Measurements from ENCODE around the gene TBRG4.

The TBRG4 gene

GRCh38 chr7:45145881-45146280 is 34.4 kb upstream of the TBRG4 start:
- DNase-seq (ENCODE audit: insufficient read length, low spot score) = no peak
- FAIRE-seq = no peak

GRCh38 chr7:45143616-45144015 is 32.1 kb upstream of the TBRG4 start:
- FAIRE-seq = no peak
- DNase-seq (ENCODE audit: insufficient read length, low spot score) = no peak

DNA sequence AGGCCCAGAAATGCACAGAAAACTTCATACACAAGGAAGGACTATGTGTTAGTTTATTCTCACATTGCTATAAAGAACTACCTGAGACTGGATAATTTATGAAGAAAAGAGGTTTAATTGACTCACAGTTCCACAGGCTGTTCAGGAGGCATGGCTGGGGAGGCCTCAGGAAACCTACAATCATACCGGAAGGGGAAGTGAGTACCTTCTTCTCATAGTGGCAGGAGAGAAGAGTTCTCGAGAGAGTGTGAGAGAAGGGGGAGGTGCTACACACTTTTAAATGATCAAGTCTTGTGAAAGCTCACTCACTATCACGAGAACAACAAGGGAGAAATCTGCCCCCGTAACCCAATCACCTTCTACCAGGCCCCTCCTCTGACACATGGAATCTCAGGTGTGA is 29.3 kb upstream of the TBRG4 start:
- DNase-seq (ENCODE audit: insufficient read length, low spot score) = no peak
- FAIRE-seq = no peak

- no peak for DNase-seq (ENCODE audit: insufficient read length, low spot score)
- FAIRE-seq = no peak
These were observed 27.2 kb upstream of the TBRG4 start for GRCh38 chr7:45138433-45139267.

DNA sequence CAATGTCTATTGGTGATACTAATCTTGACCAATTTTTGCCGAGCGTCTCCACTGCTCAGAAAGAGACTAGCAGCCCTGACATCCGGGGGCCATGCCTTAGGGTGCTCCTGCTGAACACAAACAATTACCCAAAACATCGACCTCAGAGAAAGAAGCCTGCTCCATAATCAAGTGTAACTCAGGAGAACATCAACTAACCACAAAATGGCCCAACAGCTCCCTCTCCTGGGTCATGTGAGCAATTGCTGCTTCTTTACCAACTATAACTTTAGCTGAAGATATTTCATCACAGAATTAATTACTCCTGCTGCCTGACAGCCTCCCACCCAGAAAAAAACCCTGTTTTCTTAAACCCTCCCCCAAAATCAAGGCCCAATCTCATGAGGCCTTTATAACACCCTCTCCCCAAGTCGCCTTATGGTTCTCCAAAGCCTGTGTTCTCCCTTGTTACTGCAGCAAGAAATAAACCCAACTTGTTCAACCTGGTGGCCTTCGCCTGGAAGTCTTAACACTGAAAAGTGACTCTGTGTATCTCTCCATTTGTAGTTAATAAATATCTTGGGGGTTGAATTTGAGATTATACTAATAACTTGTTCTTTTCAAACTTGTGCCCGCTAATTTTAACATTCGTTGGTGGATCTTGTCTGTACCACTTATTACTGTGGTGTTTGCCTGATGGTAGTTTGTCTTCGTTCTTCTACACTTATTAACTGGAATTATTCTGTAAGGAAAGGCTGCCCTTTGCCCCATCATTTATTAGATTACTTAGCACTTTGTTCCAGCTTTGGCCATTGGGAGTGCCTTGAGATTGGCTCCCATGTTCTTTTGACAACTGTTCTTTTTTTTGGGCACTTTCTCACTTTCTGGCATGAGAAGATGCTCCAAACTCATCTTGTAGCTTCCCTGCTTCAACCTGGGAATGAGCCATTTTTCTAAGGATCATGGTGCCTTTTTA is 24.9 kb upstream of the TBRG4 start:
- FAIRE-seq (peak; percentile 85), DNase-seq (ENCODE audit: insufficient read length, low spot score) (peak; percentile 83)

GRCh38 chr7:45133877-45134276 is 22.4 kb upstream of the TBRG4 start:
- no peak for DNase-seq (ENCODE audit: insufficient read length, low spot score)
- no peak for FAIRE-seq

DNA sequence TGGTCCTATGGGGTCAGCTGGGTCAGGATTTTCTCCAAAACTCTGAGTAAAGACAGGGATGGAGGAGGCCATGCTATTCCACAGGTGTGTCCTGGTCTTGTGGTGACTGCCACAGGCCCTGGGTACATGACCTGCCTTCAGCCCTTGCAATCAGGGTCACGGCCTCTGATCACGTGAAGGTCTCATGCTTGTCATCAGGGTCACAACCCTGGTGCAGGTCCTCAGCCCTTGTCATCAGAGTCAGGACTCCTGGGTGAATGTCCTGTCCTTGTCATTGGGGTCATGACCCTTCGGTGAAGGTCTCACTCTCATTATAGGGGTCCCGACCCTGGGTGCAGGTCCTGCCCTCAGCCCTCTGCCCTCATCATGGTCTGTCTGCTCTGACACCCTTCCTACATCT is 21.9 kb upstream of the TBRG4 start:
- DNase-seq (ENCODE audit: insufficient read length, low spot score) (no peak), FAIRE-seq (no peak)

DNA sequence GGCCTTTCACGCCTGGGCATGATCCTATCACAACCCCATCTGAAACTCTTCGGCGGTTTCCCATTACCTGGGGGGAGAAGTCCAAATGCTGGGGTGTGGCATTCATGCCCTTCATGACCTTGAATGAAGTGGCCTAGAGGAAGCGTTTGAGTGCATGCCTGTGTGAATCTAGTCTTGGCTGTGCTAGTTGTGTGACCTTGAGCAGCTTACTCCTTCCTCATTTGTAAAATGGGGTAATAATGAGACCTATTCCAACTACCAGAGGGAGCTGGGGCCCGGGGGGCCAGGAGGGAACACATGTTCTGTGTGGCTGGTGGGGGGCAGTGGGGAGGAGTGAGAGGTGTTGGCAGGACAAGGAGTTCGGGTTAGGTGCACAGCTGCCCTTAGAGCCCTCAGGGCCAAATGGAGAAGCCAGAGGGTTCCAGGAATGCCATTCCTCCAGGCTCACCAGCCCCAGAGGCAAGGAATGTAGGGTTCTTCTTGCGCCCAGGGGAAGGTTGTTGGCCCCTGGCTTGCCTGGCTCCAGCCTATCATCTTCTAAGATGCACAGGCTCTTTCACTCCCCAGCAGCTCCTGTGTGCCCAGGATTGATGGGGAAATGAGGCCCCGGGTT is 21.3 kb upstream of the TBRG4 start:
- no peak for DNase-seq (ENCODE audit: insufficient read length, low spot score)
- FAIRE-seq = no peak

DNA sequence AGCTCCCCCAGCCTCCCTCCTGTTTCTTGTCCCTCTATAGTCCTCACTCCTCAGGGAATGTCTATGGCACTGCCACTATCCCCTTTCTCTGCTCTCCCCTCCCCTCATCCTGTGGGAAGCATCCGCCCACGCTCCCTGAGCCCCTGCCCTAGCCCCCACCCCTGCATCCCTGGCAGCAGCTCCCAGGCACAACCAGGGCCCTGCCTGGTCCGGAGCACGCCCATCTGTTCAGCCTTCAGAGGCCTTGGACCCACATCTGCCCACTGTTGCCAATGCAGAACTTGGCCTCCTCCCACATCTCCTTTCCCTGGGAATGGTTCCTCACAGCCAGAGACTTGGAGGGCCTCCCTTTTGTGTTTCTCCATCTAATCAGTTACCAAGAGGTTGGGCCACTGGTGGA is 20.4 kb upstream of the TBRG4 start:
- DNase-seq (ENCODE audit: insufficient read length, low spot score) (no peak), FAIRE-seq (no peak)

- DNase-seq (ENCODE audit: insufficient read length, low spot score) = no peak
- FAIRE-seq = no peak
These were observed 19.4 kb upstream of the TBRG4 start for GRCh38 chr7:45130910-45131309.

GRCh38 chr7:45129906-45130305 is 18.4 kb upstream of the TBRG4 start:
- DNase-seq (ENCODE audit: insufficient read length, low spot score) = no peak
- FAIRE-seq = no peak

DNA sequence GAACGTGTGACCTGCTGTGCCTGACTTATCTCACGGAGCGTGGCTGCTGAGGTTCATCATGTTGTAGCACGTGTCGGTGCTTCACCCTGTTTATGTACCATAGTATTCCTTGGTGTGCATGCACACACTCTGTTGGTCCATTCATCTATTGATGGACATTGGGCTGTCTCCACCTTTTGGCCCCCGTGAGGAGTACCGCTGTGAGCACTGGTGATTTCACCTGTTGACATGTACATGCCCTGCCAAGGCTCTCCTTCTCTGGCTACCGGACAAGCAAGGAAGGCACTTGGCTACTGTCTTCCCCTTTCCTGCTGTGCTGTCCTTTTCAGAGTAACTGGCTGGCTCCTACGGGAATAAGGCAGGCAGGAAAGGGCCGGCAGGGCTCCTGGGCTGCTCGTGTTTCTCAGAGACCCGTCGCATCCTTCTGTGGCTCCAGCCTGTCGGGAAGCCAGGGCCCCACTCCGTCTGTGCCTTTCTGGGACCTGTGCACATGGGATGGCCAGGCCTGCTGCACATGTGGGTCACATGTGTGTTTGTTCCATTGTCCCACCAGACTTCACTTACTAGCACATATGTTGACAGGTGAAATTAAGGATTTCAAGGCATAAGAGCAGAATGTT is 17.8 kb upstream of the TBRG4 start:
- FAIRE-seq (no peak), DNase-seq (ENCODE audit: insufficient read length, low spot score) (no peak)

DNA sequence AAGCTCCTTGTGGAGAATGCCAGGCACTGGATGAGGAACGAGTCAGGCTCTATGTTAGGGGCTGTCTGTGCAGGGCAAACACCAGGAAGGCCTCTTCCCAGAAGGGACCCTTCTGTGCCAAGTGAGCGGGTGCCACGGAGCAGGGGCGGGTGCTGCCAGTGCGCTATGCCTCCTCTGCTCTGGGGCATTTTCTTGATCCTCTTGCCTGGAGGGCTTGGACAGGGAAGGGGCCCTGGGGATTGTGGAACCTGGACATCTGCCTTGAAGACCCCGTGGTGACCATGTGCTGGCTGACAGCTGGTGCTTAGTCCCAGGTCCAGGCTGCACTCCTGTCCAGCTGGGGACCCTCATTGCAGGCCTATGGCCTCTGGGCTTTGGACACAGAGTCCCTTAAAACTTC is 15.4 kb upstream of the TBRG4 start:
- DNase-seq (ENCODE audit: insufficient read length, low spot score) (no peak), FAIRE-seq (no peak)

DNA sequence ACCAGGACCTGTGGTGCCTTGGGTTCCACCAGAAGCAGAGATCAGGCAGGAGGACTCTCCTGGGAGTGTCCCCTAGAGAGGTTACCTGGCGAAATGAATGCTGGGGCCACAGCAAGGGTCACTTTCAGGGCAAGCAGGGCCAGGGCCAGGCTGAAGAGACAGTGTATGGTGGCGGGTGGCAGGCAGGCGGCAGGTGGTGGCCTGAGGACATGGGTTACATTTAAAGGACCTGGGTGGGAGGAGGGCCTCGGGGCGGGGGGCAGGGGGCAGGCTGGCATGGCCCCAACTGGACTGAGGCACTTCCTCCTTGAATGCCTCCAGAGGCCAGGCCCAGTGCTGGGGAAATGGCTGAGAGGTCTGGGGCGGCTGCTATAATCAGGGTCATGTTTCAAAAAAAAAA is 14.7 kb upstream of the TBRG4 start:
- DNase-seq (ENCODE audit: insufficient read length, low spot score) = no peak
- no peak for FAIRE-seq

DNA sequence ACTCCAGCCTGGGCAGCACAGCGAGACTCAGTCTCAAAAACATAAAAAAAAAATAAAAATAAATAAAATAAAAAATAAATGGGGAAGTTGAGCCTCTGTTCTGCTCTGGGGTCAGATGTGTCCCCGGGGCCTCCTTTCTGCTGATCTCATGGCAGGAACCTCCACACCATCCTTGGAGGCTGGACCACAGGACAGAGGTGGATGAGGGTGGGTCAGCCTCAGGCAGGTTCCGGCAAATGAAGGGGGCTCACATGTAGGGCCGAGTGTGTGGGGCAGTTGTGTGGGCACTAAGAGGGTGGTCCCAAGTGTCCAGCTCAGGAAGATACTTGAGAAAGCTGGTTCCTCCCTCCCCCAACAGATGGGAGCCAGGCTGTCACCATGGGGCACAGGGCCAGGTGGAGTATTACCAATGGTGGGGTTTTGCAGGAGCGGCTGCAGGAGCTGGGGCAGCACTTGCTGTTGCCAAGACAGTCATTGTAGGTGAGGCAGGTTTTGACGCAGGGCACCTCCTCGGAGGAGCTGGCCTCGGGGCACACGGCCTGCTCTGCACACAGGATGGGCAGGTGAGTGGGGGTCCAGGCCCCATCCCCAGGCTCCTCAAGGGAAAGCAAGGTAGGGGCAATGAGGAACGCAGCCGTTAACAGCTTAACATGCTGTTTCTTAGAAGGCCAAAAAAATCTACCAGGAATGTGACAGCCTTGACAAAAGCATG is 13.9 kb upstream of the TBRG4 start:
- DNase-seq (ENCODE audit: insufficient read length, low spot score) (no peak), FAIRE-seq (no peak)

DNA sequence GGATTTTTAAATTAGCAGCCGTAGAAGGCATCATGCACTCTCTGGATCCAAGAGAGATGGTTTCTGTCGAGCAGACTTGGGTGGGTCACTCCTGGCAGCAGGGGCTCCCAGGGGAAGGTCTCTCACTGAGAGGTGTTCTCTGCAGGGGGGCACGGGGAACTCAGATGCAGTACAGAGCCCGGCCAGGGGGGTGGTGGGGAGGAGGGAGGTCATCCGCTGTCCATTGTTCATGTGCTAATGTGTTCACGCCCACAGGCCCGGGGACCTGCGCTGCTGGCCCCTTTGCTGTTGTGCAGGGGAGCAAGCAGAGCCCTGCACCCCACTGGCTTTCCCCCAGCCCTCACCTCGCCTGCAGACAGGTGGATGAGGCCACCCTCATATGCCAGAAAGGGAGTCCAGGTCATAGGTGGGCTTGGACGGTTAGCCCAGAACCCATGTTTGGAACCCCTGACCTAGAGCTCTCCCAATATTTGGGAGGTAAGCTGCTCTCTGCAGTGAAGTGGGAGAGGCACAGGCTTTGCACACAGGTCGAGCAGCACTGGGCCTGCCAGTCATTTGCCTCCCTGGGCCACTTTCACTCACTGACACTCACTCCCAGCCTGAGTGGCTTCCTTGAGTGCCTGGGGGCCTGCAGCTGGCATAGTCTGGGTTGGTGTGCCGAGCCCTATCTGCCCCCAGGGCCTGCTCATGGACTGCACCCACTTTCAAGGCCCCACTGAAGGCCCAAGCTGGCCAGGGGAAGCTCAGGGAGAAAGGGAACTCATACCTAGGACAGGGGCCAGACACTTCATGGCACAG is 12.6 kb upstream of the TBRG4 start:
- FAIRE-seq (no peak), DNase-seq (ENCODE audit: insufficient read length, low spot score) (no peak)

- FAIRE-seq (no peak), DNase-seq (ENCODE audit: insufficient read length, low spot score) (no peak)
These were observed 11.7 kb upstream of the TBRG4 start for GRCh38 chr7:45122975-45123860.

GRCh38 chr7:45119550-45119949 is 8.1 kb upstream of the TBRG4 start:
- FAIRE-seq = no peak

More at GRCh38 chr7:45119550-45119949, 8.1 kb upstream of the TBRG4 start:
- DNase-seq (ENCODE audit: insufficient read length, low spot score) = no peak
